A673 (cell line): Measurements from ENCODE around the gene ARNT2. TPM values are rescaled to one million over a fixed set of nuclear protein-coding genes. Genes with fewer than 3 reads are reported as not detected.

Source experiments
- BruUV-seq: library from RNA; stranded (reverse); fragments of 400-500 nt; replicated peaks from 2 replicates; lab custom pipeline; 2021; lab: Mats Ljungman, UMichigan
- CTCF ChIA-PET: fragments of 300-600 bp; sonication (Branson Sonifier 250); formaldehyde crosslinking; loops from one replicate; lab custom pipeline; 2022; ENCODE audit warnings: antibody characterized with exemption; lab: Charles Lee
- POLR2A ChIA-PET: fragments of 300-600 bp; sonication (Branson Sonifier 250); formaldehyde crosslinking; loops from one replicate; lab custom pipeline; 2022; ENCODE audit warnings: antibody characterized with exemption; ENCODE audit not compliant: low non-redundant PET; lab: Charles Lee
- DNase-seq: peaks from one replicate; pipeline ENCODE4 v3.0.0-alpha.2; 2015; ENCODE audit warnings: low spot score
- H3K27ac ChIP-seq: fragments of 200-600 bp; sonication (generic); 2 replicates; pipeline ENCODE4 v1.5.1; 2016; ENCODE audit warnings: mixed run types, low read depth, mild to moderate bottlenecking, mixed read lengths, antibody characterized with exemption, low read length; ENCODE audit not compliant: poor library complexity, severe bottlenecking
- H3K27me3 ChIP-seq: fragments of 200-600 bp; sonication (generic); replicated peaks from 2 replicates; pipeline ENCODE4 v1.6.1; 2017; ENCODE audit warnings: mixed run types, low read depth, mild to moderate bottlenecking, mixed read lengths, antibody characterized with exemption, low read length; ENCODE audit not compliant: insufficient read depth, poor library complexity
- H3K36me3 ChIP-seq: fragments of 200-600 bp; sonication (generic); 2 replicates; pipeline ENCODE4 v1.6.1; 2016; ENCODE audit warnings: mixed run types, mild to moderate bottlenecking, mixed read lengths, antibody characterized with exemption, low read length; ENCODE audit not compliant: insufficient read depth, poor library complexity, severe bottlenecking
- H3K4me1 ChIP-seq: fragments of 200-600 bp; sonication (generic); 2 replicates; pipeline ENCODE4 v1.6.1; 2017; ENCODE audit warnings: mixed run types, mild to moderate bottlenecking, mixed read lengths, antibody characterized with exemption, low read length; ENCODE audit not compliant: insufficient read depth, poor library complexity, severe bottlenecking
- H3K4me3 ChIP-seq: fragments of 200-600 bp; sonication (generic); 2 replicates; pipeline ENCODE4 v1.5.1; 2016; ENCODE audit warnings: low read depth, mixed run types, mild to moderate bottlenecking, mixed read lengths, low read length; ENCODE audit not compliant: poor library complexity, severe bottlenecking
- H3K9me3 ChIP-seq: fragments of 200-600 bp; sonication (generic); 2 replicates; pipeline ENCODE4 v1.6.1; 2016; ENCODE audit warnings: mixed run types, low read depth, mild to moderate bottlenecking, mixed read lengths, antibody characterized with exemption, low read length; ENCODE audit not compliant: poor library complexity, severe bottlenecking
- CTCF ChIP-seq: fragments of 300-800, 200-600 bp; sonication (generic); conservative IDR thresholded peaks from 2 replicates; pipeline ENCODE4 v1.5.1; 2017; ENCODE audit warnings: low read depth, mild to moderate bottlenecking, antibody characterized with exemption, low read length, moderate library complexity, mixed read lengths
- EZH2 ChIP-seq: fragments of 200-600 bp; sonication (generic); IDR thresholded peaks from 2 replicates; pipeline ENCODE4 v1.6.1; 2017; ENCODE audit warnings: borderline replicate concordance, low read depth, mild to moderate bottlenecking, mixed read lengths, antibody characterized with exemption, low read length; ENCODE audit not compliant: poor library complexity, severe bottlenecking
- intact Hi-C: fragments of 100-400 bp; cut with micrococcal nuclease; formaldehyde crosslinking; loops from one replicate; pipeline ENCODE4 v1.10.0; 2022; ENCODE audit not compliant: unreplicated experiment
- total RNA-seq: library from RNA; stranded (reverse); gene quantifications from 2 replicates; pipeline ENCODE4 v1.2.3, GENCODE V29; 2021

The ARNT2 gene
- total RNA-seq, 1 experiment from 2014 or later, result 2.1 TPM

GRCh38 chr15:80503319-80503952 lies 99.3 kb downstream of the ARNT2 start:
- Histone ChIP-seq H3K36me3 (no peaks in the 10 kb centered on the region), H3K4me1 (no peaks in the 10 kb centered on the region), H3K27ac (no peak overlapping the region), H3K27me3 (no peaks in the 10 kb centered on the region), H3K4me3 (no peak overlapping the region), H3K9me3 (no peaks in the 10 kb centered on the region)
- no peak for TF ChIP-seq EZH2
- no peak for TF ChIP-seq CTCF
- no TSS peak for BruUV-seq
- CTCF ChIA-PET, result no interaction called here
- no peak for DNase-seq
- intact Hi-C loops, result no loop called here
- POLR2A ChIA-PET, result no interaction called here

GRCh38 chr15:80504931-80505330 lies 100.7 kb downstream of the ARNT2 start:
- Histone ChIP-seq H3K4me3 (no peak overlapping the region), H3K27me3 (no peaks in the 10 kb centered on the region), H3K36me3 (no peaks in the 10 kb centered on the region), H3K9me3 (no peaks in the 10 kb centered on the region), H3K27ac (no peak overlapping the region), H3K4me1 (no peaks in the 10 kb centered on the region)
- no TSS peak for BruUV-seq
- no peak for TF ChIP-seq EZH2
- no peak for TF ChIP-seq CTCF
- DNase-seq, result no peak
- intact Hi-C loops, result no loop called here
- ChIA-PET CTCF (no interaction called here), POLR2A (no interaction called here)

GRCh38 chr15:80506286-80506893 lies 102.2 kb downstream of the ARNT2 start:
- no TSS peak for BruUV-seq
- no peaks in the 10 kb centered on the region for H3K9me3 ChIP-seq
- DNase-seq, result no peak
- H3K27me3 ChIP-seq, result no peaks in the 10 kb centered on the region
- H3K4me3 ChIP-seq, result no peak overlapping the region
- POLR2A ChIA-PET, result no interaction called here
- intact Hi-C loops, result no loop called here
- no peaks in the 10 kb centered on the region for H3K36me3 ChIP-seq
- no peak overlapping the region for H3K27ac ChIP-seq
- CTCF ChIA-PET, result no interaction called here
- no peaks in the 10 kb centered on the region for H3K4me1 ChIP-seq
- TF ChIP-seq EZH2, result no peak
- no peak for TF ChIP-seq CTCF
